ENCODE data around the gene IL4.

DNA sequence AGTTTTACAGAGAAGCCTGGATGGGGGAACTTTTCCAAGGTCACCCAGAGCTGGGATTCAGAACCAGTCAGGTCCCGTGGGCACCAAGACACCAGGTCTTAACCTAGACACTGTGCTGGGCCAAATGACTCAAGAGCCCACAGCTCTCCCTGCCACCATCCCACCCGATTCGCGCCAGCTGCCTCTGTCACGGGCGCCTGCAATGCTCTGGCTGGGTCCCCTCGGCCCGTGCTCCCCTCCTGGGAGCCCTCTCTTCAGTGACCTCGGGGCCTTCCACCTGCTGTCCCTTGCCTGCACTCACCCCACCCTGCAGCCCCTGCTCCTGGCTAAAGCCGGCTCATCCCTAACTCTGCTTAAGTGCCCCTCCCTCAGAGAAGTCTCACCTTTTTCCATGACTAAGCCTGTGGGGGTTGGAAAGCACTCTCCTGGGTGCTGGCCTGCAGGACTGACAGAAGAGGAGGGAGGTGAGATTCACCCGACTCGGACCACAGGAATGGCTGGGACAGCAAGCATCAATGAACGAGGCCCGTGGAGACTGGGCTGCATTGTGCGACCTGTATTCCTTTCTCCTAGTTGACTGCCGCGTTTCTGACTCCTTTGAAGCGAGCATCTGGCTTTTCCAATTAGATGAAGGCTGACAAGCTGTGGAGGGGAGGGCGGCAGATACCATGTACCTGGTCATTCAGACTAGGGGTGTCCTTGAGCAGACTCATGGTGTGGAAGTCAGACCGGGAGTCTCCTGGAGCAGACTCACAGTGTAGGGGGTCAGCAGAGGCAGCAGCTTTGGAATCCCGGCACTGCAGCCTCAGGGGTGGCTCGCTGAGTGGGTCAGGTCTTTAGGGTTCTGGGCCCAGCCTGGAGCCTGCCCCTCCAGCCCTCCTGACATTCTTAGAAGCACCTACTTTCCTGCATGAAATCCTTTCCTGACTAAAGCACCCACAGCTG, 5.8 kb upstream of the IL4 start:
- no peak for TF ChIP-seq CTCF (conservative IDR thresholded peaks at IDR 0.05; ENCODE audit: low read depth in 2 of 2)
- no peak for TF ChIP-seq EZH2phosphoT487 (IDR thresholded peaks at IDR 0.05; ENCODE audit: unreplicated experiment)
- no peak for TF ChIP-seq EZH2 (IDR thresholded peaks at IDR 0.05; ENCODE audit: low read depth, unreplicated experiment)
- no peak for TF ChIP-seq POLR2AphosphoS5 (IDR thresholded peaks at IDR 0.05; ENCODE audit: low read depth)
